ENCODE data around the gene ALDH1A2. TPM values are rescaled to one million over a fixed set of nuclear protein-coding genes. Genes with fewer than 3 reads are reported as not detected.
"Not testable (repeated sequence)": the region's sequence is repeated elsewhere in the genome, so short reads cannot be mapped to it uniquely, and the experiment has no call there.

ALDH1A2 gene
- total RNA-seq, 1 experiment from 2014 or later: 1.5 TPM

- ChIA-PET POLR2A (ENCODE audit: low non-redundant PET) (no interaction called here), CTCF (no interaction called here)
- BruUV-seq (replicated peaks): no TSS peak
- H3K4me3 ChIP-seq (ENCODE audit: low read depth, low read length, poor library complexity, severe bottlenecking): no peak overlapping the region
- no peak for DNase-seq (ENCODE audit: low spot score)
- intact Hi-C loops (cut with micrococcal nuclease; ENCODE audit: unreplicated experiment): no loop called here
- no peaks in the 10 kb centered on the region for H3K36me3 ChIP-seq (ENCODE audit: insufficient read depth, low read length, poor library complexity, severe bottlenecking)
- peaks cover 5% of the 10 kb centered on the region for H3K27me3 ChIP-seq (replicated peaks; ENCODE audit: insufficient read depth, low read depth, low read length, poor library complexity)
- no peak overlapping the region for H3K27ac ChIP-seq (ENCODE audit: low read depth, low read length, poor library complexity, severe bottlenecking)
- TF ChIP-seq EZH2 (IDR thresholded peaks at IDR 0.05; ENCODE audit: borderline replicate concordance, low read depth, low read length, poor library complexity, severe bottlenecking) (no peak), CTCF (conservative IDR thresholded peaks at IDR 0.05; ENCODE audit: low read depth, low read length) (no peak)
- H3K9me3 ChIP-seq (ENCODE audit: low read depth, low read length, poor library complexity, severe bottlenecking): no peaks in the 10 kb centered on the region
- no peaks in the 10 kb centered on the region for H3K4me1 ChIP-seq (ENCODE audit: insufficient read depth, low read length, poor library complexity, severe bottlenecking)
Observed at GRCh38 chr15:58083526-58083925, 18.0 kb upstream of the ALDH1A2 start.

- ChIA-PET POLR2A (ENCODE audit: low non-redundant PET) (no interaction called here), CTCF (no interaction called here)
- H3K4me3 ChIP-seq (ENCODE audit: low read depth, low read length, poor library complexity, severe bottlenecking): no peak overlapping the region
- H3K27me3 ChIP-seq (replicated peaks; ENCODE audit: insufficient read depth, low read depth, low read length, poor library complexity): no peaks in the 10 kb centered on the region
- no peak for DNase-seq (ENCODE audit: low spot score)
- intact Hi-C loops (cut with micrococcal nuclease; ENCODE audit: unreplicated experiment): no loop called here
- H3K27ac ChIP-seq (ENCODE audit: low read depth, low read length, poor library complexity, severe bottlenecking): no peak overlapping the region
- H3K4me1 ChIP-seq (ENCODE audit: insufficient read depth, low read length, poor library complexity, severe bottlenecking): no peaks in the 10 kb centered on the region
- no peak for TF ChIP-seq CTCF (conservative IDR thresholded peaks at IDR 0.05; ENCODE audit: low read depth, low read length)
- TF ChIP-seq EZH2 (IDR thresholded peaks at IDR 0.05; ENCODE audit: borderline replicate concordance, low read depth, low read length, poor library complexity, severe bottlenecking): no peak
- H3K36me3 ChIP-seq (ENCODE audit: insufficient read depth, low read length, poor library complexity, severe bottlenecking): no peaks in the 10 kb centered on the region
- no TSS peak for BruUV-seq (replicated peaks)
- H3K9me3 ChIP-seq (ENCODE audit: low read depth, low read length, poor library complexity, severe bottlenecking): no peaks in the 10 kb centered on the region
Observed at GRCh38 chr15:58081891-58082290, 16.4 kb upstream of the ALDH1A2 start.

- intact Hi-C loops (cut with micrococcal nuclease; ENCODE audit: unreplicated experiment): no loop called here
Observed at GRCh38 chr15:58081456-58081855, 15.9 kb upstream of the ALDH1A2 start.

GRCh38 chr15:58080959-58081358, 15.4 kb upstream of the ALDH1A2 start:
- H3K4me3 ChIP-seq (ENCODE audit: low read depth, low read length, poor library complexity, severe bottlenecking); H3K27ac ChIP-seq (ENCODE audit: low read depth, low read length, poor library complexity, severe bottlenecking); H3K9me3 ChIP-seq (ENCODE audit: low read depth, low read length, poor library complexity, severe bottlenecking); H3K36me3 ChIP-seq (ENCODE audit: insufficient read depth, low read length, poor library complexity, severe bottlenecking); DNase-seq (ENCODE audit: low spot score); POLR2A ChIA-PET (ENCODE audit: low non-redundant PET); CTCF ChIA-PET; H3K4me1 ChIP-seq (ENCODE audit: insufficient read depth, low read length, poor library complexity, severe bottlenecking); intact Hi-C loops (cut with micrococcal nuclease; ENCODE audit: unreplicated experiment); BruUV-seq (replicated peaks); H3K27me3 ChIP-seq (replicated peaks; ENCODE audit: insufficient read depth, low read depth, low read length, poor library complexity): not testable (repeated sequence)

More at GRCh38 chr15:58081456-58081855, 15.9 kb upstream of the ALDH1A2 start:
- Histone ChIP-seq H3K27me3 (replicated peaks; ENCODE audit: insufficient read depth, low read depth, low read length, poor library complexity) (no peaks in the 10 kb centered on the region), H3K4me1 (ENCODE audit: insufficient read depth, low read length, poor library complexity, severe bottlenecking) (no peaks in the 10 kb centered on the region), H3K4me3 (ENCODE audit: low read depth, low read length, poor library complexity, severe bottlenecking) (no peak overlapping the region), H3K27ac (ENCODE audit: low read depth, low read length, poor library complexity, severe bottlenecking) (no peak overlapping the region), H3K36me3 (ENCODE audit: insufficient read depth, low read length, poor library complexity, severe bottlenecking) (no peaks in the 10 kb centered on the region), H3K9me3 (ENCODE audit: low read depth, low read length, poor library complexity, severe bottlenecking) (no peaks in the 10 kb centered on the region)
- ChIA-PET CTCF (no interaction called here), POLR2A (ENCODE audit: low non-redundant PET) (no interaction called here)
- no peak for TF ChIP-seq EZH2 (IDR thresholded peaks at IDR 0.05; ENCODE audit: borderline replicate concordance, low read depth, low read length, poor library complexity, severe bottlenecking)
- TF ChIP-seq CTCF (conservative IDR thresholded peaks at IDR 0.05; ENCODE audit: low read depth, low read length): no peak
- no TSS peak for BruUV-seq (replicated peaks)
- no peak for DNase-seq (ENCODE audit: low spot score)
